ENCODE data around the gene LARGE2. TPM values are rescaled to one million over a fixed set of nuclear protein-coding genes. Genes with fewer than 3 reads are reported as not detected.

The LARGE2 gene
- total RNA-seq, 2 donors from 2014 or later = 28.5 to 35.2 TPM

DNA sequence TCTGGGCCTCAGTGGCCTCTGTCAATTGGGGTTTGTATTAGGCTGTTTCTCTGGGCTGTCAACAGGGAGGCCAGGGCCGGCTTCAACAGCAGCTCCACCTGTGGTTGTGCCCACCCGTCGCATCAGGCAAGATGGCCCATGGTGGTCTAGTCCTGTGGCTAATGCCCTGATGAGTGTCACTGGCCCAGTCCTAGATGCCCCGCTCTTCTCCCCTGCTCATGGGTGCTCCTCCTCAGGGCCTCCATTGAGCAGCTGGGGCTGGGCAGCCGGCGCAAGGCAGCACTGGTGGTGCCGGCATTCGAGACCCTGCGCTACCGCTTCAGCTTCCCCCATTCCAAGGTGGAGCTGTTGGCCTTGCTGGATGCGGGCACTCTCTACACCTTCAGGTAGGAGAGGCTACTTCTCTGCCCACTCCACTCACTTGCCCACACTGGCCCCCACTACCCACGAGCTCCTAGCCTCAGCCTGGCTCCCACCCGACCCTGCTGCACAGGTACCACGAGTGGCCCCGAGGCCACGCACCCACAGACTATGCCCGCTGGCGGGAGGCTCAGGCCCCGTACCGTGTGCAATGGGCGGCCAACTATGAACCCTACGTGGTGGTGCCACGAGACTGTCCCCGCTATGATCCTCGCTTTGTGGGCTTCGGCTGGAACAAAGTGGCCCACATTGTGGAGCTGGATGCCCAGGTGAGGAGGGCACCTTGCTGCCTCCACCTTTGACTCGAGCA is 5.4 kb downstream of the LARGE2 start:
- Histone ChIP-seq H3K4me3 (ENCODE audit: low read length) (no peak overlapping the region), H3K27me3 (ENCODE audit: control insufficient read depth, insufficient read depth, low read length, poor library complexity, severe bottlenecking) (peaks cover 19% of the 10 kb centered on the region), H3K9me3 (ENCODE audit: control insufficient read depth, low read length) (no peaks in the 10 kb centered on the region), H3K36me3 (ENCODE audit: control insufficient read depth, insufficient read depth, low read length) (peaks cover 4% of the 10 kb centered on the region), H3K9ac (ENCODE audit: extremely low read depth, low read length, poor library complexity, severe bottlenecking) (no peak overlapping the region), H3K4me1 (ENCODE audit: control insufficient read depth, insufficient read depth, low read length) (no peaks in the 10 kb centered on the region), H3K27ac (ENCODE audit: low read depth, low read length) (no peak overlapping the region)
- Mint-ChIP-seq H3K4me3 (no peak overlapping the region), H3K36me3 (ENCODE audit: low read depth) (peaks cover 9% of the 10 kb centered on the region), H3K4me1 (peaks cover 3% of the 10 kb centered on the region), H3K9me3 (no peaks in the 10 kb centered on the region), H3K27me3 (ENCODE audit: insufficient read depth) (peaks cover 13% of the 10 kb centered on the region), H3K27ac (no peak overlapping the region)
- TF ChIP-seq, protein P1, sequence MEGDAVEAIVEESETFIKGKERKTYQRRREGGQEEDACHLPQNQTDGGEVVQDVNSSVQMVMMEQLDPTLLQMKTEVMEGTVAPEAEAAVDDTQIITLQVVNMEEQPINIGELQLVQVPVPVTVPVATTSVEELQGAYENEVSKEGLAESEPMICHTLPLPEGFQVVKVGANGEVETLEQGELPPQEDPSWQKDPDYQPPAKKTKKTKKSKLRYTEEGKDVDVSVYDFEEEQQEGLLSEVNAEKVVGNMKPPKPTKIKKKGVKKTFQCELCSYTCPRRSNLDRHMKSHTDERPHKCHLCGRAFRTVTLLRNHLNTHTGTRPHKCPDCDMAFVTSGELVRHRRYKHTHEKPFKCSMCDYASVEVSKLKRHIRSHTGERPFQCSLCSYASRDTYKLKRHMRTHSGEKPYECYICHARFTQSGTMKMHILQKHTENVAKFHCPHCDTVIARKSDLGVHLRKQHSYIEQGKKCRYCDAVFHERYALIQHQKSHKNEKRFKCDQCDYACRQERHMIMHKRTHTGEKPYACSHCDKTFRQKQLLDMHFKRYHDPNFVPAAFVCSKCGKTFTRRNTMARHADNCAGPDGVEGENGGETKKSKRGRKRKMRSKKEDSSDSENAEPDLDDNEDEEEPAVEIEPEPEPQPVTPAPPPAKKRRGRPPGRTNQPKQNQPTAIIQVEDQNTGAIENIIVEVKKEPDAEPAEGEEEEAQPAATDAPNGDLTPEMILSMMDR (conservative IDR thresholded peaks at IDR 0.05) = no peak
- WGBS, 2 experiments (ENCODE audit: insufficient coverage in 1 of 2, insufficient read length in 1 of 2) = 92 to 93% methylated on average over 20 to 27 of the region's 27 CpGs
- peak; percentile 38 for DNase-seq

DNA sequence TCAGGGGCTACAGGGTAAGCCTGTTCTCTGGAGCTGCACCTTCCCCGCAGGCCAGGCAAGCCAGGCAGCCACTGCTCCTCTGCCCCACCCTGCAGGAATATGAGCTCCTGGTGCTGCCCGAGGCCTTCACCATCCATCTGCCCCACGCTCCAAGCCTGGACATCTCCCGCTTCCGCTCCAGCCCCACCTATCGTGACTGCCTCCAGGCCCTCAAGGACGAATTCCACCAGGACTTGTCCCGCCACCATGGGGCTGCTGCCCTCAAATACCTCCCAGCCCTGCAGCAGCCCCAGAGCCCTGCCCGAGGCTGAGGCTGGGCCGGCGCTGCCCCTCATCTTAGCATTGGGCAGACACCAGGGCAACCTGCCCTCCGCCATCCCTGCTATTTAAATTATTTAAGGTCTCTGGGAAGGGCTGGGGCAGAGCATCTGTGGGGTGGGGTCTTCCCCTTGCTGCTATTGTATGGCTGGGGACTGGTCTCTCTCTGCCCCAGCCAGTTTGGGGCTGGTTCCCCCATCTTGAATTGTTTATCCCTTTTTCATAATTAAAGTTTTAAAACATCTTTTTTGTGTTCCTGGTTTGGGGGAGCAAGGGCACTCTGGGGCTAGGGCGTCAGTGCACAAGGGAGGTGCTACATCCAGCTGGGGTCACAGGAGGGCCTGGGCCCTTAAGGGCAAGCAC is 6.2 kb downstream of the LARGE2 start:
- no peak overlapping the region for H3K9ac ChIP-seq (ENCODE audit: extremely low read depth, low read length, poor library complexity, severe bottlenecking)
- H3K4me3 Mint-ChIP-seq = no peak overlapping the region
- H3K4me1 Mint-ChIP-seq = peaks cover 3% of the 10 kb centered on the region
- H3K27ac ChIP-seq (ENCODE audit: low read depth, low read length) = no peak overlapping the region
- no peaks in the 10 kb centered on the region for H3K9me3 ChIP-seq (ENCODE audit: control insufficient read depth, low read length)
- H3K27me3 Mint-ChIP-seq (ENCODE audit: insufficient read depth) = peaks cover 7% of the 10 kb centered on the region
- H3K27me3 ChIP-seq (ENCODE audit: control insufficient read depth, insufficient read depth, low read length, poor library complexity, severe bottlenecking) = peaks cover 11% of the 10 kb centered on the region
- H3K27ac Mint-ChIP-seq = no peak overlapping the region
- H3K4me1 ChIP-seq (ENCODE audit: control insufficient read depth, insufficient read depth, low read length) = no peaks in the 10 kb centered on the region
- H3K36me3 Mint-ChIP-seq (ENCODE audit: low read depth) = peaks cover 14% of the 10 kb centered on the region
- TF ChIP-seq, protein P1 (conservative IDR thresholded peaks at IDR 0.05) = no peak
- no peak overlapping the region for H3K4me3 ChIP-seq (ENCODE audit: low read length)
- 92 to 93% methylated on average over 10 to 13 of the region's 13 CpGs for WGBS, 2 experiments (ENCODE audit: insufficient coverage in 1 of 2, insufficient read length in 1 of 2)
- peak; percentile 42 for DNase-seq
- H3K9me3 Mint-ChIP-seq = no peaks in the 10 kb centered on the region
- peaks cover 12% of the 10 kb centered on the region for H3K36me3 ChIP-seq (ENCODE audit: control insufficient read depth, insufficient read depth, low read length)

DNA sequence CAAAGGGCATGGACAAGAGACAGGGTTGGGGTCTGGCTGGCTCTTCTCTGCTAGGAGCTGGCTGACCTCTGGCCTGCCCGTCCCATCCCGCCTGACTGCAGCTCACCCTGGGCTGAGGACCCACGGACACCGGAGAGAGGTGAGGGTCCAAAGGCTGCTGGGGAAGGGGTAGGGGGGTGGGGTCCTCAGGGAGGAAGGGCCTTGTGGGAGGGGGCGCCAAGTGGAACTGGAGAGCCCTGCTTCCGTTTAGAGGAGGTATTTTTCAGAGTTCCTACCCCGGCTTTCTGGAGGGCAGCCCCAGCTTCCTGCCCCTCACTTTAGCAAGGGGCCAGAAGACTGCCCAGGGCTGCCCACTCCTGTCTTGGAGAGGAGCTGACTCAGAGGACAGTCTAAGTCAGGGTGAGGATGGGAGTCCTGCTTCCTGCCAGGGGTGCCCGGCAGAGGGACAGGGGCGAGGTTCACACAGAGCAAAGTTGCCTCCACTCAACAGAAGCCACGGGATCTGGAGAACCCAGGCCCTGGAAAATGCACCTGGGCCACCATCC is 7.1 kb downstream of the LARGE2 start:
- Histone ChIP-seq H3K9me3 (ENCODE audit: control insufficient read depth, low read length) (no peaks in the 10 kb centered on the region), H3K4me1 (ENCODE audit: control insufficient read depth, insufficient read depth, low read length) (no peaks in the 10 kb centered on the region), H3K36me3 (ENCODE audit: control insufficient read depth, insufficient read depth, low read length) (peaks cover 20% of the 10 kb centered on the region), H3K4me3 (ENCODE audit: low read length) (no peak overlapping the region), H3K27me3 (ENCODE audit: control insufficient read depth, insufficient read depth, low read length, poor library complexity, severe bottlenecking) (peaks cover 2% of the 10 kb centered on the region), H3K9ac (ENCODE audit: extremely low read depth, low read length, poor library complexity, severe bottlenecking) (no peak overlapping the region), H3K27ac (ENCODE audit: low read depth, low read length) (no peak overlapping the region)
- no peak overlapping the region for H3K27ac Mint-ChIP-seq
- peaks cover under 1% of the 10 kb centered on the region for H3K27me3 Mint-ChIP-seq (ENCODE audit: insufficient read depth)
- no peak for DNase-seq
- WGBS, 2 experiments (ENCODE audit: insufficient coverage in 1 of 2, insufficient read length in 1 of 2) = 90% methylated on average over 10 of the region's 10 CpGs; no CpG with 5 or more reads in 1 of the 2 experiments
- H3K4me3 Mint-ChIP-seq = no peak overlapping the region
- H3K9me3 Mint-ChIP-seq = no peaks in the 10 kb centered on the region
- TF ChIP-seq, protein P1 (conservative IDR thresholded peaks at IDR 0.05) = no peak
- H3K36me3 Mint-ChIP-seq (ENCODE audit: low read depth) = peaks cover 22% of the 10 kb centered on the region
- peaks cover 4% of the 10 kb centered on the region for H3K4me1 Mint-ChIP-seq
